Activated CD4-positive, alpha-beta T cell treated with anti-CD3 and anti-CD28 coated beads for 1 hour (primary cell): ENCODE results near the gene MINDY3.

Source experiments
- DNase-seq: peaks from one replicate; pipeline ENCODE4 v3.0.0-alpha.2; 2020

The MINDY3 gene

GRCh38 chr10:15804109-15804508 is 56.2 kb downstream of the MINDY3 start:
- no peak for DNase-seq

GRCh38 chr10:15802375-15802949 is 57.8 kb downstream of the MINDY3 start:
- no peak for DNase-seq

GRCh38 chr10:15801641-15802040 is 58.7 kb downstream of the MINDY3 start:
- DNase-seq = no peak

GRCh38 chr10:15801147-15801546 is 59.2 kb downstream of the MINDY3 start:
- DNase-seq = no peak

GRCh38 chr10:15797346-15797745 is 63.0 kb downstream of the MINDY3 start:
- DNase-seq = no peak

- no peak for DNase-seq
These were observed 63.5 kb downstream of the MINDY3 start for GRCh38 chr10:15796762-15797161.

- DNase-seq = no peak
These were observed 64.1 kb downstream of the MINDY3 start for GRCh38 chr10:15796098-15796759.

GRCh38 chr10:15795036-15795792 is 65.1 kb downstream of the MINDY3 start:
- no peak for DNase-seq

- DNase-seq = no peak
These were observed 65.7 kb downstream of the MINDY3 start for GRCh38 chr10:15794569-15794968.

GRCh38 chr10:15793664-15794063 is 66.6 kb downstream of the MINDY3 start:
- no peak for DNase-seq

- no peak for DNase-seq
These were observed 67.5 kb downstream of the MINDY3 start for GRCh38 chr10:15792777-15793176.

- no peak for DNase-seq
These were observed 68.3 kb downstream of the MINDY3 start for GRCh38 chr10:15791816-15792524.

- DNase-seq = no peak
These were observed 70.3 kb downstream of the MINDY3 start for GRCh38 chr10:15789793-15790525.

- no peak for DNase-seq
These were observed 72.9 kb downstream of the MINDY3 start for GRCh38 chr10:15787426-15787825.

- DNase-seq = no peak
These were observed 75.5 kb downstream of the MINDY3 start for GRCh38 chr10:15784662-15785300.

GRCh38 chr10:15783941-15784636 is 76.2 kb downstream of the MINDY3 start:
- DNase-seq = no peak

- no peak for DNase-seq
These were observed 77.5 kb downstream of the MINDY3 start for GRCh38 chr10:15782851-15783250.

- no peak for DNase-seq
These were observed 78.8 kb downstream of the MINDY3 start for GRCh38 chr10:15781381-15781960.

- no peak for DNase-seq
These were observed 79.8 kb downstream of the MINDY3 start for GRCh38 chr10:15780353-15781135.

- no peak for DNase-seq
These were observed 84.8 kb downstream of the MINDY3 start for GRCh38 chr10:15775513-15775912.
